ENCODE results near the gene NALCN.
"Not testable (repeated sequence)": the region's sequence is repeated elsewhere in the genome, so short reads cannot be mapped to it uniquely, and the experiment has no call there.

DNA sequence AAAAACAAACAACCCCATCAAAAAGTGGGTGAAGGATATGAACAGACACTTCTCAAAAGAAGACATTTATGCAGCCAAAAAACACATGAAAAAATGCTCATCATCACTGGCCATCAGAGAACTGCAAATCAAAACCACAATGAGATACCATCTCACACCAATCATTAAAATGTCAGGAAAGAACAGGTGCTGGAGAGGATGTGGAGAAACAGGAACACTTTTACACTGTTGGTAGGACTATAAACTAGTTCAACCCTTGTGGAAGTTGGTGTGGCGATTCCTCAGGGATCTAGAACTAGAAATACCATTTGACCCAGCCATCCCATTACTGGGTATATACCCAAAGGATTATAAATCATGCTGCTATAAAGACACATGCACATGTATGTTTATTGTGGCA lies 102.8 kb downstream of the NALCN start:
- TF ChIP-seq BMI1 (IDR thresholded peaks at IDR 0.05; ENCODE audit: borderline replicate concordance); SMAD1 (IDR thresholded peaks at IDR 0.05; ENCODE audit: low read depth, partially characterized antibody): not testable (repeated sequence)
- TF ChIP-seq, protein P1, sequence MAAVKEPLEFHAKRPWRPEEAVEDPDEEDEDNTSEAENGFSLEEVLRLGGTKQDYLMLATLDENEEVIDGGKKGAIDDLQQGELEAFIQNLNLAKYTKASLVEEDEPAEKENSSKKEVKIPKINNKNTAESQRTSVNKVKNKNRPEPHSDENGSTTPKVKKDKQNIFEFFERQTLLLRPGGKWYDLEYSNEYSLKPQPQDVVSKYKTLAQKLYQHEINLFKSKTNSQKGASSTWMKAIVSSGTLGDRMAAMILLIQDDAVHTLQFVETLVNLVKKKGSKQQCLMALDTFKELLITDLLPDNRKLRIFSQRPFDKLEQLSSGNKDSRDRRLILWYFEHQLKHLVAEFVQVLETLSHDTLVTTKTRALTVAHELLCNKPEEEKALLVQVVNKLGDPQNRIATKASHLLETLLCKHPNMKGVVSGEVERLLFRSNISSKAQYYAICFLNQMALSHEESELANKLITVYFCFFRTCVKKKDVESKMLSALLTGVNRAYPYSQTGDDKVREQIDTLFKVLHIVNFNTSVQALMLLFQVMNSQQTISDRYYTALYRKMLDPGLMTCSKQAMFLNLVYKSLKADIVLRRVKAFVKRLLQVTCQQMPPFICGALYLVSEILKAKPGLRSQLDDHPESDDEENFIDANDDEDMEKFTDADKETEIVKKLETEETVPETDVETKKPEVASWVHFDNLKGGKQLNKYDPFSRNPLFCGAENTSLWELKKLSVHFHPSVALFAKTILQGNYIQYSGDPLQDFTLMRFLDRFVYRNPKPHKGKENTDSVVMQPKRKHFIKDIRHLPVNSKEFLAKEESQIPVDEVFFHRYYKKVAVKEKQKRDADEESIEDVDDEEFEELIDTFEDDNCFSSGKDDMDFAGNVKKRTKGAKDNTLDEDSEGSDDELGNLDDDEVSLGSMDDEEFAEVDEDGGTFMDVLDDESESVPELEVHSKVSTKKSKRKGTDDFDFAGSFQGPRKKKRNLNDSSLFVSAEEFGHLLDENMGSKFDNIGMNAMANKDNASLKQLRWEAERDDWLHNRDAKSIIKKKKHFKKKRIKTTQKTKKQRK (IDR thresholded peaks at IDR 0.05; ENCODE audit: low read depth, low read length) = not testable (repeated sequence)
- TF ChIP-seq, protein P2, sequence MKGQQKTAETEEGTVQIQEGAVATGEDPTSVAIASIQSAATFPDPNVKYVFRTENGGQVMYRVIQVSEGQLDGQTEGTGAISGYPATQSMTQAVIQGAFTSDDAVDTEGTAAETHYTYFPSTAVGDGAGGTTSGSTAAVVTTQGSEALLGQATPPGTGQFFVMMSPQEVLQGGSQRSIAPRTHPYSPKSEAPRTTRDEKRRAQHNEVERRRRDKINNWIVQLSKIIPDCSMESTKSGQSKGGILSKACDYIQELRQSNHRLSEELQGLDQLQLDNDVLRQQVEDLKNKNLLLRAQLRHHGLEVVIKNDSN (IDR thresholded peaks at IDR 0.05; ENCODE audit: borderline replicate concordance, extremely low read length, insufficient read depth, low read depth, low read length) = not testable (repeated sequence)
- TF ChIP-seq, protein P3, sequence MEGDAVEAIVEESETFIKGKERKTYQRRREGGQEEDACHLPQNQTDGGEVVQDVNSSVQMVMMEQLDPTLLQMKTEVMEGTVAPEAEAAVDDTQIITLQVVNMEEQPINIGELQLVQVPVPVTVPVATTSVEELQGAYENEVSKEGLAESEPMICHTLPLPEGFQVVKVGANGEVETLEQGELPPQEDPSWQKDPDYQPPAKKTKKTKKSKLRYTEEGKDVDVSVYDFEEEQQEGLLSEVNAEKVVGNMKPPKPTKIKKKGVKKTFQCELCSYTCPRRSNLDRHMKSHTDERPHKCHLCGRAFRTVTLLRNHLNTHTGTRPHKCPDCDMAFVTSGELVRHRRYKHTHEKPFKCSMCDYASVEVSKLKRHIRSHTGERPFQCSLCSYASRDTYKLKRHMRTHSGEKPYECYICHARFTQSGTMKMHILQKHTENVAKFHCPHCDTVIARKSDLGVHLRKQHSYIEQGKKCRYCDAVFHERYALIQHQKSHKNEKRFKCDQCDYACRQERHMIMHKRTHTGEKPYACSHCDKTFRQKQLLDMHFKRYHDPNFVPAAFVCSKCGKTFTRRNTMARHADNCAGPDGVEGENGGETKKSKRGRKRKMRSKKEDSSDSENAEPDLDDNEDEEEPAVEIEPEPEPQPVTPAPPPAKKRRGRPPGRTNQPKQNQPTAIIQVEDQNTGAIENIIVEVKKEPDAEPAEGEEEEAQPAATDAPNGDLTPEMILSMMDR (IDR thresholded peaks at IDR 0.05 in 2 of 3, conservative IDR thresholded peaks at IDR 0.05 in 1 of 3; ENCODE audit: control insufficient read depth in 2 of 3, extremely low read depth in 1 of 3, insufficient read depth in 1 of 3, low read depth in 3 of 3, low read length in 3 of 3) = not testable (repeated sequence)
